22Rv1 (cell line): Measurements from ENCODE around the gene SZT2.

Source experiments
- CTCF ChIP-seq: fragments of 450-650 bp; IDR thresholded peaks from 2 replicates; pipeline ENCODE4 v1.5.1; 2017; ENCODE audit warnings: mild to moderate bottlenecking
- ZFX ChIP-seq: fragments of 450-650 bp; IDR thresholded peaks from 2 replicates; pipeline ENCODE4 v1.6.1; 2017; ENCODE audit warnings: antibody characterized with exemption, borderline replicate concordance

- TF ChIP-seq CTCF (no peak), ZFX (no peak)
Observed at GRCh38 chr1:43432171-43432860, 42.6 kb downstream of the SZT2 start.
